Prostate gland (tissue), 2 donors: ENCODE results near the gene SERPINE2.

Experiments used
- POLR2A ChIP-seq: fragments of 450-650 bp; IDR thresholded peaks from one replicate; pipeline ENCODE4 v1.6.1; 2016; ENCODE audit warnings: antibody characterized with exemption, mild to moderate bottlenecking
- POLR2AphosphoS5 ChIP-seq: sonication (generic); formaldehyde crosslinking; IDR thresholded peaks from one replicate; pipeline ENCODE4 v1.6.1; 2017; ENCODE audit warnings: antibody characterized with exemption
- TF ChIP-seq, protein P1 (sequence below), 4 experiments: fragments of 200-600 bp in 2 of 4; fragments of 450-650 bp in 2 of 4; sonication (generic) in 2 of 4; IDR thresholded peaks; 1 replicate in 3 of 4; 2 replicates in 1 of 4; pipeline ENCODE4 v1.5.1; 2016 to 2019; ENCODE audit warnings: antibody characterized with exemption in 4 of 4, mild to moderate bottlenecking in 2 of 4, moderate library complexity in 2 of 4

DNA sequence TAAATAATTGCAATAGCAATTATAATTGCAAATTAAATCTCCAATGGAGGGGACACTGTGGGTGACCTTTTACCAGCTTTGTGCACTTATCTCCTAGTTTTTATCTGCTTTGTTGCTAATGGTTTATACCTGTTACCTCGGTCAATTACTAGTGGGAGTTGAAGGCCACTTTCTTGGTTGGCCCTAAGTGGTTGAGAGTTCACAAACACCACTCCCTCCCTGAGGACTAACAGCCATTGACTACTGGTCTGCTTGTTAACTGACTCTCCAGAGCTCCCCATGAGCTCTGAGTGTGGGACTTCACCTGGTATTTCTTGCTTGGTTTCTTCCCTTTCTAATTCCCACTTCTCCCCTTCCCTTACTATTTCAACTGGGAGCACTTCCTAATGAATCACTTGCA lies 27.2 kb downstream of the SERPINE2 start:
- TF ChIP-seq, protein P1, sequence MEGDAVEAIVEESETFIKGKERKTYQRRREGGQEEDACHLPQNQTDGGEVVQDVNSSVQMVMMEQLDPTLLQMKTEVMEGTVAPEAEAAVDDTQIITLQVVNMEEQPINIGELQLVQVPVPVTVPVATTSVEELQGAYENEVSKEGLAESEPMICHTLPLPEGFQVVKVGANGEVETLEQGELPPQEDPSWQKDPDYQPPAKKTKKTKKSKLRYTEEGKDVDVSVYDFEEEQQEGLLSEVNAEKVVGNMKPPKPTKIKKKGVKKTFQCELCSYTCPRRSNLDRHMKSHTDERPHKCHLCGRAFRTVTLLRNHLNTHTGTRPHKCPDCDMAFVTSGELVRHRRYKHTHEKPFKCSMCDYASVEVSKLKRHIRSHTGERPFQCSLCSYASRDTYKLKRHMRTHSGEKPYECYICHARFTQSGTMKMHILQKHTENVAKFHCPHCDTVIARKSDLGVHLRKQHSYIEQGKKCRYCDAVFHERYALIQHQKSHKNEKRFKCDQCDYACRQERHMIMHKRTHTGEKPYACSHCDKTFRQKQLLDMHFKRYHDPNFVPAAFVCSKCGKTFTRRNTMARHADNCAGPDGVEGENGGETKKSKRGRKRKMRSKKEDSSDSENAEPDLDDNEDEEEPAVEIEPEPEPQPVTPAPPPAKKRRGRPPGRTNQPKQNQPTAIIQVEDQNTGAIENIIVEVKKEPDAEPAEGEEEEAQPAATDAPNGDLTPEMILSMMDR (IDR thresholded peaks at IDR 0.05) = no peak
- no peak for TF ChIP-seq POLR2A
- no peak for TF ChIP-seq POLR2AphosphoS5
